ENCODE data around the gene TBC1D13. TPM values are rescaled to one million over a fixed set of nuclear protein-coding genes. Genes with fewer than 3 reads are reported as not detected.
A peak's percentile ranks its signal among the peaks of the same experiment; 100 is the strongest.

Gene TBC1D13
- total RNA-seq, 1 donor from 2014 or later = 23.5 TPM

DNA sequence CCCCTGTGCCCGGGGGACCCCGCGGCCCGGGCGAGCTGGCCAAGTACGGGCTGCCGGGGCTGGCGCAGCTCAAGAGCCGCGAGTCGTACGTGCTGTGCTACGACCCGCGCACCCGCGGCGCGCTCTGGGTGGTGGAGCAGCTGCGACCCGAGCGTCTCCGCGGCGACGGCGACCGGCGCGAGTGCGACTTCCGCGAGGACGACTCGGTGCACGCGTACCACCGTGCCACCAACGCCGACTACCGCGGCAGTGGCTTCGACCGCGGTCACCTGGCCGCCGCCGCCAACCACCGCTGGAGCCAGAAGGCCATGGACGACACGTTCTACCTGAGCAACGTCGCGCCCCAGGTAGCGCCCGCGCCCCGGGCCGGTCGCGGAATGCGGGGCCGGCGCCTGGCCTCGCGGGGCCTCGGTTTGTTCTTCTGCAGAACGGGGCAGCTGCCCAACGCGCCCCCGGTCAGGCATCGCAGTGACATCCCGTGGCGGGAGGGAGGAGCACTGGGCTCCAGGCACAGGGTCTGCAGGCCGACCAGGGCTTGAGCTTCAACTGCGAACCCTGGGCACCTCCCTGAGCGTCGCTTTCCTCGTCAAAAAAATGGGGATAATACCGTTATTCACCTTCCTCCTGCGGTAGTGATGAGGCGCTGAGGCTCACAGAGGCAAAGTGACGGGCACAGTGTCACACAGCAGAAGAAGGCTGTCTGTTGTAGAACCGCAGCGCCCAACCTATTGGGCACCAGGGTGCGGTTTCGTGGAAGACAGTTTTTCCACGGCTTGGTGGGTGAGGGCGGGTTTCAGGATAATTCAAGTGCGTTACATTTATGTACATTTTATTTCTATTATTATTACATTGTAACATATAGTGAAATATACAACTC, 32.0 kb downstream of the TBC1D13 start:
- no peaks in the 10 kb centered on the region for H3K27me3 Mint-ChIP-seq (ENCODE audit: low read depth)
- TF ChIP-seq, protein P1, sequence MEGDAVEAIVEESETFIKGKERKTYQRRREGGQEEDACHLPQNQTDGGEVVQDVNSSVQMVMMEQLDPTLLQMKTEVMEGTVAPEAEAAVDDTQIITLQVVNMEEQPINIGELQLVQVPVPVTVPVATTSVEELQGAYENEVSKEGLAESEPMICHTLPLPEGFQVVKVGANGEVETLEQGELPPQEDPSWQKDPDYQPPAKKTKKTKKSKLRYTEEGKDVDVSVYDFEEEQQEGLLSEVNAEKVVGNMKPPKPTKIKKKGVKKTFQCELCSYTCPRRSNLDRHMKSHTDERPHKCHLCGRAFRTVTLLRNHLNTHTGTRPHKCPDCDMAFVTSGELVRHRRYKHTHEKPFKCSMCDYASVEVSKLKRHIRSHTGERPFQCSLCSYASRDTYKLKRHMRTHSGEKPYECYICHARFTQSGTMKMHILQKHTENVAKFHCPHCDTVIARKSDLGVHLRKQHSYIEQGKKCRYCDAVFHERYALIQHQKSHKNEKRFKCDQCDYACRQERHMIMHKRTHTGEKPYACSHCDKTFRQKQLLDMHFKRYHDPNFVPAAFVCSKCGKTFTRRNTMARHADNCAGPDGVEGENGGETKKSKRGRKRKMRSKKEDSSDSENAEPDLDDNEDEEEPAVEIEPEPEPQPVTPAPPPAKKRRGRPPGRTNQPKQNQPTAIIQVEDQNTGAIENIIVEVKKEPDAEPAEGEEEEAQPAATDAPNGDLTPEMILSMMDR (IDR thresholded peaks at IDR 0.05) = peak; percentile 49
- H3K4me1 Mint-ChIP-seq (ENCODE audit: low read depth) = peaks cover 11% of the 10 kb centered on the region
- peak overlapping the region; percentile 83 for H3K27ac Mint-ChIP-seq (ENCODE audit: unreplicated experiment)
- DNase-seq (ENCODE audit: low spot score) = no peak
- H3K4me3 Mint-ChIP-seq (ENCODE audit: unreplicated experiment) = peak overlapping the region; percentile 74
- H3K9me3 Mint-ChIP-seq (ENCODE audit: low read depth) = no peaks in the 10 kb centered on the region
- H3K36me3 Mint-ChIP-seq (ENCODE audit: low read depth) = peaks cover 5% of the 10 kb centered on the region

DNA sequence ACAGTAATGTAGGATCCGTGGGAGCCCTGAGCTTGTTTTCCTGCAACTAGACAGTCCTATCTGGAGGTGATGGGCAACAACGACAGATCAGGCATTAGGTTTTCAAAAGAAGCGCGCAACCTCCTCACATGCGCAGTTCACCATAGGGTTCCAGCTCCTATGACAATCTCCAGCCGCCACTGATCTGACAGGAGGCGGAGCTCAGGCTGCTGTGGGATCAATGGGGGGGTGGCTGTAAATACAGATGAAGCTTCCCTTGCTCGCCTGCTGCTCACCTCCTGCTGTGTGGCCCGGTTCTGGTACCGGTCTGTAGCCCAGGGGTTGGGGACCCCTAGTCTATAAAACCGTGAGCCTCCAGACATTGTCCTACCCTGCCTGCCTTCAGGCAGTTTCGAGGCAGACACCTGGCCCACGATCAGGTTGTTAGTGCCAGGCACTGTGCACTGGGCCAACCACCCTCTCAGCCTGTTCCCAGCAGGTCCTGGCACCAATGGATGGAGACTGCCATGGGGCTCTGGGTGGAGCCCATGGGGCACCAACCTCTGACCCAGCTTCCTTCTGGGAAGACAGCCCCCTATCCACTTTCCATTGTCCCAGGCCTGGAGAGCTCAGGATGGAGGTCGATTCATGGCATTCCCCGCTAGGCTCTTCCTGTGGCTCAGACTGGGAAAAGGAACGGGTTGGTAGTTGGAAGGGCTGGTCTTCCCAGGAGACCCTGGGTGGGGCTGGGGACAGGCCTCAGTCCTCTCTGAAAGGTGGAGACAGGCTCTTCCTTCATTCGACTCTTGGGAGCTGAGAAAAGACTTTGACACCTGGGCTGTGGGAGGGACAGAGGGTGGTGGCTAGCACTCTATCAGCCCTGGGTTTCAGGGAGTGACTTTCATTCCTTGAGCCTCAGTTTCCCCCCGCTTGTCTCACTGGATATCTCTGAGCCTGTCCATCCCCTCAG, 32.9 kb downstream of the TBC1D13 start:
- H3K36me3 Mint-ChIP-seq (ENCODE audit: low read depth) = peaks cover 7% of the 10 kb centered on the region
- TF ChIP-seq, protein P1 (IDR thresholded peaks at IDR 0.05) = no peak
- DNase-seq (ENCODE audit: low spot score) = no peak
- H3K27ac Mint-ChIP-seq (ENCODE audit: unreplicated experiment) = no peak overlapping the region
- peak overlapping the region; percentile 74 for H3K4me3 Mint-ChIP-seq (ENCODE audit: unreplicated experiment)
- no peaks in the 10 kb centered on the region for H3K9me3 Mint-ChIP-seq (ENCODE audit: low read depth)
- no peaks in the 10 kb centered on the region for H3K27me3 Mint-ChIP-seq (ENCODE audit: low read depth)
- peaks cover 11% of the 10 kb centered on the region for H3K4me1 Mint-ChIP-seq (ENCODE audit: low read depth)

DNA sequence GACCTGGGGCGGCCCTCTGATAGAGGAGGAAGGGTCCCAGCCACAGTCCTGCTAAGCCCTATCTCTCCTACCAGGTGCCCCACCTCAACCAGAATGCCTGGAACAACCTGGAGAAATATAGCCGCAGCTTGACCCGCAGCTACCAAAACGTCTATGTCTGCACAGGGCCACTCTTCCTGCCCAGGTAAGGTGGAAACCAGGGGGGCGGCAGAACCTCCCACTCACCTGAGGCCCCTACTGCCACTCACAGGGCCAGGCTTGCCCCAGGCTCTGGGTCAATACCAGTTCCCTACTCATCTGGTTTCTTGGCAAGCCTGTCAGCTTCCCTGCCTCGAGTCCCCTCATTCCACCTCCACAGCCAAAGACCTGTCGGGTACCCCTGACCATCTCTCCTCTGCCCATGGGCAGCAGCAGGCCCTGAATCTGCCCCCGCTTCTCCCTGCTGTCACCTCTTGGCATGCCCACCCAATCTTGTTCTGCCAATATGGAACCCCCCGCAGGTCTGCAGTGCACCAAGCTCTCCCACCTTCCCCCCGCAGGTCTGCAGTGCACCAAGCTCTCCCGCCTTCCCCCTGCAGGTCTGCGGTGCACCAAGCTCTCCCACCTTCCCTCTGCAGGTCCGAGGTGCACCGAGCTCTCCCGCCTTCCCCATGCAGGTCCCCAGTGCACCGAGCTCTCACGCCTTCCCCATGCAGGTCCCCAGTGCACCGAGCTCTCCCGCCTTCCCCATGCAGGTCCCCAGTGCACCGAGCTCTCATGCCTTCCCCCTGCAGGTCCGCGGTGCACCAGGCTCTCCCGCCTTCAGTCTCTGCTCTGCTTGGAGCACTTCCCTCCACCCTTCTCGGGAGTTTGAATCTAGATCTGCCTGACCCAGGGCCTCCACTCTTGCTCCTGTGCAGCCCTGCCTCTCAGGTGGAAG, 33.9 kb downstream of the TBC1D13 start:
- Mint-ChIP-seq H3K27me3 (ENCODE audit: low read depth) (no peaks in the 10 kb centered on the region), H3K4me1 (ENCODE audit: low read depth) (peaks cover 11% of the 10 kb centered on the region), H3K27ac (ENCODE audit: unreplicated experiment) (no peak overlapping the region), H3K9me3 (ENCODE audit: low read depth) (no peaks in the 10 kb centered on the region), H3K36me3 (ENCODE audit: low read depth) (peaks cover 9% of the 10 kb centered on the region), H3K4me3 (ENCODE audit: unreplicated experiment) (no peak overlapping the region)
- TF ChIP-seq, protein P1 (IDR thresholded peaks at IDR 0.05) = no peak
- DNase-seq (ENCODE audit: low spot score) = no peak

DNA sequence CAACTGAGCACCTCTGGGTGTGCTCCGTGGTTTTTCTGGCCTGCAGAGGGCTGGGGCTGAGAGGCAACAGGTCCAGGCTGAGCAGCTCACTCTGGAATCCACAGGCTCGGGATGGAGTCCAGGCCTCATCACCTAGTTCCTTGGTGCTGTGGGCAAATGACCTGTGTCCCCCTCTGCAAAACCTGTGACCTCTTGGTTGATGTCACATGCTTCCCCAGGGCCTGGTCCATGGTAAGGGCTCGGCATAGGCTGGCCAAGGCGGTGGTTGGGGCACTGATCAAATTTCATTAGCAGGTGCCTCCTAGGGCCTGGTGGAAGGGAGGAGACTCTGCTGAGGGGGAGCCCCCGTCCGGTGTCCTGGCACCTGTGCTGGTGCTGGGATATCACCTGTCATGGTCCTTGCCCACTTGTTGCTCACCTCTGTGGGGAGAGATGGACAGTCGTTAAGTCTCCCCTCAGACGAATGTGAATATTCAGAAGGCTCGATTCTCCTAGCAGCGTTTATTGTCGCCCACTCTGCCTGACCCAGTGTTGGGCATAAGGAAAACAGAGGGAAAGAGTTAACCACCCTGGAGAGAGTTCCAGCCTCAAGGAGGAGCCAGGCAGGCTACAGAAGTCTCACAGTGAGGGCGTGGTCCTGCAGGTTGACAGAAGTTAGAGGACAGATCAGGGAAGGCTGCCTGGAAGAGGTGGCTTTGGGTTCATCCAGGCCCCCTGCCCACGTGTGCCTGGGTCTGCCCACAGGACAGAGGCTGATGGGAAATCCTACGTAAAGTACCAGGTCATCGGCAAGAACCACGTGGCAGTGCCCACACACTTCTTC, 34.7 kb downstream of the TBC1D13 start:
- Mint-ChIP-seq H3K4me3 (ENCODE audit: unreplicated experiment) (no peak overlapping the region), H3K9me3 (ENCODE audit: low read depth) (no peaks in the 10 kb centered on the region), H3K27me3 (ENCODE audit: low read depth) (no peaks in the 10 kb centered on the region), H3K36me3 (ENCODE audit: low read depth) (peaks cover 9% of the 10 kb centered on the region), H3K4me1 (ENCODE audit: low read depth) (peaks cover 11% of the 10 kb centered on the region), H3K27ac (ENCODE audit: unreplicated experiment) (no peak overlapping the region)
- no peak for DNase-seq (ENCODE audit: low spot score)
- TF ChIP-seq, protein P1 (IDR thresholded peaks at IDR 0.05) = no peak

Data from chondrocyte (in vitro differentiated cells).